NOMO-1 treated with DMSO at 0.1 percent for 48 hours (cell line): ENCODE results near the gene SEPTIN2.
"Not testable (repeated sequence)": the region's sequence is repeated elsewhere in the genome, so short reads cannot be mapped to it uniquely, and the experiment has no call there.

ENCODE experiments used
- DNase-seq: peaks from one replicate; lab custom pipeline; 2025; ENCODE audit not compliant: unreplicated experiment; lab: John Stamatoyannopoulos, UW

SEPTIN2 gene

DNA sequence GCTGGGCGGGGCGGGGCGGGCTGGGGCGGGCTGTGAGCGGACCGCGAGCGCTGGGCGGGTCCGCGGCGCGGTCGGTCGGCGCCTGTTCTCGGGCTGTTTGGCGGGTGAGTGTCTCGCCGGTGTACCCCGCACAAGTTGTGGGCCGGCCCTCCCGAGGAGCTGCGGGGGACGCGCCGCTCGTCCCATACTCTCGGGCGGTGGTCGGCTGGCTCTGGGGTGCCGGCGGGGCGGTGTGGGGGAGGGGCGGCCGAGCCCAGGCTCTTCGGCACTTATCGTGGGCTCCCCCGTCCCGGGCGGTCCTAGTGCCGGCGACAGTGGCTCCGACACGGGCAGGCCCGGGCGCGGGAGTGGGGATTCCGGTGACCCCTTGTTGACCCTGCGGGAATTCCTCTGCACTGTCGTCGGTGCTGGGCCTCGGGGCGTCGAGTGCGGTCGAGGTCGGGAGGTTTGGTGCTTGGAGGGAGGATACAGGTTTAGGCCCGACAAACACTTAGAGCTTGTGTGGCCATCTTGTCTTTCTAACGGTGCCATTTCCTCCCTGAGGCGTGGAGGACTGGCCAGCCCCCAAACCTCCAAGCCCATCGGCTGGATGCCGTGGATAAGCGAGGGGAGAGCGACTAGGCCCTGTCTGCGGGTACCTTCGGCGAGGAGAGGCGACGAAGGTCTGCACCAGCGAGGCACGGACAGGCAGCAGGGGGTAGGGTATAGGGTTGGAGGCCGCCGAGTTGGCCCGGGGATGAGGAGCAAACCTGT is at the start of gene SEPTIN2:
TSS of gene SEPTIN2 (plus strand) at position 47 of the 753 bp plus-strand sequence. CDS start 8,308 bp downstream, outside the sequence.
- DNase-seq: peak; percentile 47

DNA sequence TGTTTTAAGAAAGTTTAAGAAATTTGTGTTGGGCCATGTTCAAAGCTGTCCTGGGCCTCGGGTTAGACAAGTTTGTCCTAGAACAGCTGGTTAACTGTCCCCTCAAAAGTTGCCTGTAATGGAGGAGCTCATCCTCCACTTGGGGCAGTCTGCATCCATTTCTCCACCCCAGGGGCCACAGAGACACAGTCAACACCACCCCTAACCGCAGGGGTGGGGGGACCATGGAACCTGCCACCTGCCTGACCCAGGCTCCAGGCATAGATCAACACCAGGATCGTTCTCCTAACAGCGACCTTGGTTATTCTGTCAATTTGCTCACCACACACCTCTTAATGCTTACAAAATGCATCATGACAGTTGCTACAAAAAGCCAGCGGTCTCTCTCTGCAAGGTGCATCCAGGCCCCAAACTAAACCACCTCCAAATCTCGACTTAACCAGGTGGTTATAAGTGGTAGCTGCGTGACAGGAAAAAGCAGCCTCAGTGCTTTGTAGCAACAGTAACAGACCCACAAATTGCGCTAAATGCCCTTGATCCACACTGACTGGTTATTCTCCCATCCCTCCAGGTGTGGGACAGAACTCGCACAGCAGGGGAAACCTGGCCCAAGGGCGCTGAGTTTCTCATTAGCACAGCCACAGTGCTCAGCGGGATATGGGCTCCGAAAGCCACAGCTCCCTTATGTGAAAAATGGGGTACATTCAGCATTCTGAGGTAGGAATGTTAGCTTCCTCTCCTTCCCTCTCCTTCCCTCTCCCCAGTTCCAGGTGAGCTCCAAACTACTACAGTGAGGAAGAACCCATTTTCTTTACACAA is 48.3 kb upstream of the SEPTIN2 start:
- no peak for DNase-seq

DNA sequence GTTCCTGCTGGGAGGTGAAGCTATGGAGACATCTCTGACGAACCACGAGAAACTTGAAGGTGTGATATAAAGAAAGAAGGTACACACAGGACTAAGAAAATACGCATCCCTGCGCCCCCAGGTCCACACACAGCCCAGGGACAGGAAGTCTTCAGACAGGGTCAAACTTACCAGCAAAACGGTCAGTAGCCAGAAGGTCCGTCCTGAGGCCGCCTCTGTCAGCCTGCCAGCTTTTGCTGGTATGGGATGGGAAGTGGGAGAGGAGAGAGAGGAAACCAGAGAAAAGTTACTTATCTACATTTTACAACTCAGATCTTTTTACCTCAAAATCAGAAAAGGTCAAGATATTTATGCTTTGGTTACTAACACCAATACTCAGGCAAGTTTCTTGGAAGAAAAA is 47.4 kb upstream of the SEPTIN2 start:
- DNase-seq: no peak

DNA sequence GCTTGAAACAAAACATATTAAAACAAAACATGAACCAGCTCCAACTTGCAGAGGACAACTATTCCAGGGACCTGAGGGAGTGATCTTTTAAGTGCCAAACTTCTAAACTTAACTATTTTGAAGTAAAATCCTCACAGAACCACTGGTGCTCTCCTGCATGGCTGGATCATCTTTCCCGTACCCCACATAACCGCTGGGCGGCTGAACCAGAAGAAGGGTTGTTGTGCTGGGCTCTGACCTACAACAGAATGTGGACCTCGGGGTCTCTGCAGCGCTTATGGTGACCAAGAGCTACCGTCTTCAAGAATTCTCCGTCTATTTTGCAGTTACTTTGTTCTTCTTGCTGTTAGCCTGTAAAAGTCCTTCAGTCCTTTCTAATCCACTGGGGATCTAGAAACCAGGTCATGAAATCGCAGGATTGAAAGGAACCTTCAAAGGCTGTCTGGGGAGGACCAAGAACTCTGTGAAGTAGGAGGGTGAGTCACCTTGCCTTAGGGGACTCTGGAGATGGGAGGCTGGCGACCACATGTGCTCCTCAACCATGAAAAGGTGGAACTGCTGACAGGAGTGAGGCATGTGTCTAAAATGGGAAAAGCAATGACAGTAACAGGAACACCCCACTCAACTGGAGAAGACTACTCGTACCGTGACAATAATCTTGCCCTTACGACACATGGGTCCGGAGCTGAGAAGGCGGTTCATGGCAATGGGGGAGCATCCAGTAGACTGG is 46.8 kb upstream of the SEPTIN2 start:
- DNase-seq: no peak

DNA sequence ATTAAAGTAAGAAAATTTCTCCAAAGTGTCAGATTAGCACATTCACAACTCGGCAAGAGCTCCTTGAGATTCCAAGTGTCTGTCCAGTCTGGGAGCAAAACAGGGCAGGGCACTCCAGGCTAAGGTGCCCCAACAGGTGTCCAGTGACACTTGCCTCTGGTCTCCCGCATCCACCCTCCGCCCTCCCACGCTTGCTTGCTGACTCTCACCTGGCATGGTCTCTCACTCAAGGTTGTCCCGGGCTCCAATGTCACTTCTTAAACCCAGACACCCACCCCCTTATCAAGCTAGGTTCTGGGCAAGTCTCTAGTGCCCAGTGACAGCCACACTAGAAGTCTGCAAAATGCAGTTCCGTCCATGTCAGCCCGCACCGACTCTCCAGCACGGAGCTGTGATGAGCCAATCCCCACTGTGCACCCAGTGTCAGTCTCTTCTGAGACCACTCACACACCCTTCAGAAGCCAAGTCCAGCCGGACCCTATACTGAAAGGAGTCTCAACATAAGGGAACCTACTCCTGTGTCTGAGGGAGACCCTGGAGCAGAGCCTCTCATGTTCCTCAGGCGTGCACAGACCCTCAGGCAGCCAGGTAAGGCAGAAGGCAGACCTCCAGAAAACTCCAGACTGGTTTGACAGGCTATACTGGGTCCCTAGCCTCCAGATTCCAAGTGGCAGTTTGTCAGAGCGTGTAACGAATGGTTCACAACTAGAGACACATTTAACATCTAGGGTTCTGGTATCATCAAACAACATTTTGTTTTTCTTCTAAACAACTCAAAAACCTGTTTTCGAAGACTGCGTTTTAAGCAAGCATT is 45.8 kb upstream of the SEPTIN2 start:
- DNase-seq: no peak

DNA sequence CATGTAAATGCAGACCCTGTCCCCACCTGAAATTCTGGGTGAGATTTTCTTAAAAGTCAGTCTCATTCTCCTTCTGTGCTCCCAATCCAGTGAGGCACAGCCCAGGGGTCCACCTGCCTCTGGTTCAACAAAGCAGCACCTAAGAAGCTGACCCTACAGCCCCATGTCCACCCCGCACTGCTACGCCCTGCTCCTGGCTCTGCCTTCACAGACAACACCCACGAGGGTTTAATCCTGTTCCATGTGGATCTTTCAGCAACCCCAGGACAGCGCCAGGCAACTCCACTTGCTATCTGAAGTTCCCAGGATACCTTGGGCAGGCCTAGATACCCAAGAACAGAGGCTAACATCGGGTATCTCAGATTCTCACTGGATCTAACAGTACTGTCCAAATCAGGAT is 45.2 kb upstream of the SEPTIN2 start:
- DNase-seq: no peak

DNA sequence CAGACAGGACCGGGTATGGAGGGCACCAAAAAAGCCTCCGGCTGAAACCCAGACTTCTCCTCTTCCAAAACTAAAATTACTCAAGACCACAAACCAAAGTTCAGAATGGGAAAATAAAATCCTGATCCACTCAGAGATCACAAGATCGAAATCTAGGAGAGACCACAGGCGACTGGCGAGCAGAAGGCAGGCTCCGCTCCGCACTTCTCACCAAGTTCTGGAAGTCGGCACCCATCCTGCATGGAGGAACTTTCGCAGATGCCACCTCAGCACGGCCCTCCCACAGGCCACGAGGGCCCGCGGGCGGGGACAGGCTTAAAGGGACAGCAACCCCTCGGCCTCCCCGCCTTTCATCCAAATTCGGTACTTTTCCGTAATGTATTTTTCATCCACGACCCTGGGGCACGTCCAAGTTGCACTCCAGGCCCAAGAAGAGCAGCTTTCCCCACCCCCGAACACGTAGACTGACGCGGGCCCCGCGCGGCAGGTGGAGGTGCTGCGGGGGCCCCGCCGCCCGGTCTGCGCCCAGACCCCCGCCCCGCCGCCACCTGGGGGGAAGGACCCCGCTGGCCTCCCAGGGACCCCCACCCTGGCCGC is 43.9 kb upstream of the SEPTIN2 start:
- DNase-seq: peak; percentile 64

DNA sequence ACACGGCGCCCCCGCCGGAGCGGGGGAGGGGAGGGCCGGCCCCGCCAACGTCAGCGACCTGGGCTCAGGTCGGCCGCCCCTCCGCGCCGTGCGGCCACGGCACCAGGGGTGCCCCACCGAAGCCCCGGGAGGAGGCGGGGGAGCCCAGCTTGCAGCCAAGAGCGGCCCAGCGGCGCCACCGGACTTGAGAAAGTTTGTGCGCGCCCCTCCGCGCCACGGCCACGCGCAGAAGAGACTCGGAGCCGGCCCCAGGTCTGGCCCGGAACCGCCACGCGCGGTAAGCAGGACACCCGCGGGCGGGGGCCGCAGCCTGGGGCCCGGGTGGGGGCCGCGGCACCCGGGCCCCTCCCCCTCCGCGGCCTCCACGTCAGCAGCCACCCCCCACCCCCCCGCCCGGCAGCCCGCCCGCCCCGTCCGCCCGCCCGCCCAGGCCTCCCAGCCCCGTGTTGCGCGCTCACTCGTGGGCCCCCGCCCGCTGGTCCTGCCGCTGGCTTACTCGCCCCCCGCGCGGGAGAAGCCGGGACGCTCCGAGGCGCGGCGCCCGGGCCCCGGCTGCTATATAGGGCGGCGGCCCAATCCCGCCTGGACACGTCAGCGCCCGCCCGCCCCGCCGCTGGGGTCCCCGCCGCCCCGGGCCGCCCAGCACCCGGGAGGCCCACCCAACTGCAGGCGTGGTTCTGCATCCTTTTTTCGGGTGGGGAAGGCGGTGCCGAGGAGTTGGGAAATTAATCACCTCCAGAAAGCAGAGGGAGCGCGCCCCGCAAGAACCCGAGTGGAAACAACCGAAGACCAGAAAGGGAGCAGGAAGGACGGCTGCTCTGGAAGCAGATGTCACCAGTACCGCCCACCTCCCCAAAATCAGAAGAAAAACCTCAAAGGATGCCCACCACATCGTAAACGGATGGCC is 43.2 kb upstream of the SEPTIN2 start:
- peak; percentile 8 for DNase-seq

DNA sequence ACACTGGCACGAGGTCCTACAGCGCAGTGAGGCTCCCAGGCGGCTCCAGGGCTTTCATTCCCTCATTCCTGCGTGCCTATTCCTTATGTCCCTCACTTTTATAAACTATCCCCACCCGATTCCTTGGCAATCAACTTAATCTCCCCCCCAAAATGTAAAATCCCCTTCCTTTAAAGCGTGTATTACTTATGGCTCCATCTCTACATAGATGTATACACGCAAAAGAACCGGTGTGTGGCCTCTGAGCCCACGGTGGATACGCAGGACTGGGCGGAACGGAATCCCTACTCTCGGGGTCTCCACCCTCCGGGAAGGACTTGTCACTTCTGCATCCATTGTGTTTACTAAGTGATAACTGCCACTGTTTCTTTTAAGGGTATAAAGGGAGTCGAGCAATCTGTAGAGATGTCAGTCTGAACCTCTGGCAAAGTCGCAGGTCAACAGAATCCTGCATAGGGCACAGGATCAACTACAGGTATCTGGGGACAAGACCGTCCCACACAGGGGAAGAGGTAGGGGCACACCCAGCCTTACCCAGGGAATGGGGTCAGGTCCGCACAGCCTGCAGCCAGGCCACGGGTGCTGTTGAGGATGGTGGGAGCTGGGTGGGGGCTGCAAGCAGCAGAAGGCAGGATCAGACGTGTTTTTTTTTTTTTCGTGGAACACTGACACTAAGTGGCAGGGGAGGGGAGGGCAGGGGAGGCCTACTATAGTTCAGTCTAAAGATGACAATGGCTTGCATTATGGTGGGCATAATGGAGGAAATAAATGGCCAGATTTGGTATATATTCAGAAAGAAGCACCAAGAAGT is 42.3 kb upstream of the SEPTIN2 start:
- DNase-seq: no peak

DNA sequence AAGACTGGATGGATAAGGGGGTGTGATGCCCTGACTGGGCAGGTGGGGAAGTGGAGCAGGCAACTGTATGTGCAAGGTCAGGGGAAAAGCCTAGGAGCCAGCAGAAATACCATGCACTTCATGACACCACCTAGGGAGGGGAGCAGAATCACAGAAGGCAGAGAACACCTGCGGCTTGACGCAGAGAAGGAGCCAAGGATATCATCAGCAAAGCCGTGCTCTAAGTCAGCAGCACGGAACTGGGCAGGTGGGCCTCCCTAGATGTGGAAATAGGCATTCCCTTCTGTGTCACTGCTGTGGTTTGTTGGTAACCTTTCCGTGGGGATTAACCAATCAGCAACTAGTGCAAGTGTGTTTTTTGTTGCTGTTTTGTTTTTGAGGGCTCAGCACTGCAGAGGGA is 41.6 kb upstream of the SEPTIN2 start:
- no peak for DNase-seq

DNA sequence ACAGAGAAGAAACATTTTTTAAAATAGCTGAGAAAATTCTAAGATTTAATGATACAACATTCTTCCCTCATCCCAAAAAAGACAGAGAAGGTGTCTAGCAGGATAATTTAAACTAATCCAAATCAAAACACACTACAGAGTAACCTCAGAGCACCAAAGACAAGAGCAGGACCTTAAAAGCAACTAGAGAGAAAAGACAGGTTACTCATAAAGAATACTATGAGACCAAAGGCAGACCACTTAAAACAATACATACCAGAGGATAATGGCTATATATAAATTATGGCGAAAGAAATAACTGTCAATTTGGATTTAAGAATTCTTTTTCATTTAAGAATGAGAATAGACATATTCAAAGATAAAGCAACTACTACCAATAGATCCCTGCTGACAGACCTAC is 40.2 kb upstream of the SEPTIN2 start:
- DNase-seq: no peak

DNA sequence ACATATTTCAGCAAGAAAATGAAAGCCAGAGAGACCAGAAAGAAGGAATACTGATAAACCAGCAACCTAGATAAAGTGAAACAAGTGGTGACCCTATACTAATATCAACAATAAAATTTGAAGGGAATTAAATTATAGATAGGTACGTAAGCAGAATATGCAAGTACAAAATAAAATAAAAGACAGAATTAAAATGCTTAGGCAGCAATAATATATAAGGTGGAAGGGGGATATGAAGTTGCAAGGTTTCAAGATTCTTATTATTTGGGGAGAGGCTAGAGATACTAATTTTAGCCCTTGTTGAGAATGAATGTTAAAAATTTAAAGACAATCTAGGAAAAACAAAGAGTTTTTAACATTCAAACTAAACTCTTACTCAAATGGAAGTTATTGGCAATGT is 39.8 kb upstream of the SEPTIN2 start:
- DNase-seq: no peak

DNA sequence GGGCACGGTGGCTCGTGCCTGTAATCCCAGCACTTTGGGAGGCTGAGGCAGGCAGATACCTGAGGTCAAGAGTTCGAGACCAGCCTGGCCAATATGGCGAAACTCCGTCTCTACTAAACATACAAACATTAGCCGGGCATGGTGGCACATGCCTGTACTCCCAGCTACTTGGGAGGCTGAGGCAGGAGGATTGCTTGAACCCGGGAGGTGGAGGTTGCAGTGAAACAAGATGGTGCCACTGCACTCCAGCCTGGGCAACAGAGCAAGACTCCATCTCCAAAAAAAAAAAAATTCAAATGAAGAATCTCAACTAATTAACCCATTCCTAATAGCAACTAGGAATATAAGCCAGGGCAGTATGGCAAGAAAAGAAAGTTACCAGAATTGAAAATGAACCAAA is 37.4 kb upstream of the SEPTIN2 start:
- not testable (repeated sequence) for DNase-seq

DNA sequence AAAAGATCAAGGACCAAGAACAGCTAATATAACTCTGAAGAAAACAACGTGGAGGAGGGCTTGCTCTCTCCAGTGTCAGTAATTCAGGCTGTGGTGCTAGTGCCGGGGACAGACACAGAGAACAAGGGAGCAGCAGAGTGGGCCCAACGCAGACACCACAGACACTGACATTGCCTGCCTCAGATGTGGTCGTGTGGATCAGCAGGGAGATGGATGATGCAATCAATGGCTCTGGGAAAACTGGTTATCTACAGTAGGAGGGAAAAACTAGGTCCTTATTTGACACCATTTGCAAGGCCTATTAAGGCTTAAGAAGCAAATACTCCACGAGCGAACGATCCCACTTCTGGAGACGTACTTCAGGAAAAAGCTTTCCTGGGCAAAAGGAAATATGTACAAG is 36.3 kb upstream of the SEPTIN2 start:
- DNase-seq: no peak

DNA sequence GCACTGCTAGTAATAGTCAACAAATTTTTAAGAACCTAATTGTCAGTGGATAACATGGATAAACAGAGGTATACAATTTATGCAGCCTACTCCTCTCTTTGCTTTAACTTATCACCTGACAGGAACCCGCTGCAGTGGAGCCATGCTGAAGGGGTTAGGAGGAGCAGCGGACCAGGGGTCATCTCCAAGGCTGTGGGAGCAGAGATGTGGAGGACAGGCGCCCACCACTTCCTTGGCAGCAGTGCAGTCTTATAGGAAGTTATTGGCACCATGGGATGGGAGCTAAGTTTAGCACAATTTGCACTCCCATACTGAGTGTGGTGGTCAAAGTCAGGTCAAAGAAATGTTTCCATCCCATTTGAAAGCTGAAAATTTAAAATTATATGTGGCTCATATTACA is 35.9 kb upstream of the SEPTIN2 start:
- no peak for DNase-seq

DNA sequence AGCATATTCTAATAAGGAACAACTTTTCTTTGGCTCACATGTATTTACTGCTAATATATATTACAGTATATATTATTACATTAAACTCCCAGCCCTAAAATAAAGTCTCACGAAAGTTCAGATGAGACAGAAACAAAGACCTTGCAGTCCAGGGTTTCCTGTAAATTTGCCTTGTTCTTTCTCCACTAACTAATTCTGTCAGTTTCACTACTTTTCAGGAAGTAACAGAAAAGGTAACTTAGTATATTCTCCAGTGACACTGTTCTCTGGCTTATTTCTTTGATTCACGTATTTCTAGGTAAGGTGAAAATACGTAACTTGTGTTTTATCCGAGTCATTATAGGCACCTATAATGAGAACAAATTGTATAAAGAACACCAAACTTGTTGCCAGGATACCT is 35.4 kb upstream of the SEPTIN2 start:
- no peak for DNase-seq

DNA sequence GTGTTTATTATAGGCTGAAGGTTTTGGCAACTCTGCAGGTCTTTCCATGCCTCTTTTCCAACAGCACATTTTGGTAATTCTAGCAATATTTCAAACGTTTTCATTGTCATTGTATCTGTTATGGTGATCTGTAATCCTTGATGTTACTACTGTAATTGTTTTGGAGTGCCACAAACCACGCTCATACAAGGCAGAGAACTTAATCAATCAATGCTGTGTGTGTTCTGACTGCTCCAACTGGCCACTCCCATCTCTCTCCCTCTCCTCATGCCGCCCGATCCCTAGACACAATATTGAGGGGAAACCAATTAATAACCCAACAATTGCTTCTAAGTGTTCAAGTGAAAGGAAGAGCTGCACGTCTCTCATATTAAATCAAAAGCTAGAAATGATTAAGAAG is 33.2 kb upstream of the SEPTIN2 start:
- no peak for DNase-seq

DNA sequence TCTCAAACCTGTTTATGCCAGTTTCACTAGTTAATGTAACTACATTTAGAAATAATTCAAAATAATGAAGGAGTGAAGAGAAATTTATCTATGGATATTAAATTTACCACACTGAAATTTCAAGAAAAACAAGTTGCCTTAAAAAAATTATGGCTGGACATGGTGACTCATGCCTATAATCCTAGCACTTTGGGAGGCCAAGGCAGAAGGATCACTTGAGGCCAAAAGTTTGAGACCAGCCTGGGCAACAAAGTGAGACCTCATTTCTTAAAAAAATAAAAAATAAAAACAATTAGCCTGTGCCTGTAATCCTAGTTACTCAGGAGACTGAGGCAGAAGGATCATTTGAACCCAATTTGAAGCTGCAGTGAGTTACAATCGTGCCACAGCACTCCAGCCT is 30.1 kb upstream of the SEPTIN2 start:
- no peak for DNase-seq
